BJ (cell line): Measurements from ENCODE around the gene CACHD1. TPM values are rescaled to one million over a fixed set of nuclear protein-coding genes. Genes with fewer than 3 reads are reported as not detected.

Experiments used
- CTCF ChIA-PET: fragments of 350-600 bp; formaldehyde crosslinking; extraction: SDS; loops from one replicate; lab custom pipeline; 2021; ENCODE audit warnings: antibody characterized with exemption, inconsistent platforms; lab: Yijun Ruan, JAX
- POLR2A ChIA-PET: fragments of 300-600 bp; sonication (Branson Sonifier 250); formaldehyde crosslinking; extraction: SDS; loops from one replicate; lab custom pipeline; 2021; ENCODE audit warnings: antibody characterized with exemption; lab: Charles Lee
- DNase-seq: peaks from one replicate; pipeline ENCODE4 v3.0.0-alpha.2; 2011; ENCODE audit warnings: low read depth
- H3K27me3 ChIP-seq: 2 replicates; pipeline ENCODE4 v1.6.0; 2011; ENCODE audit warnings: low read length; ENCODE audit not compliant: control insufficient read depth, insufficient read depth
- H3K36me3 ChIP-seq: 2 replicates; pipeline ENCODE4 v1.5.1; 2011; ENCODE audit warnings: low read length; ENCODE audit not compliant: control insufficient read depth, insufficient read depth
- H3K4me3 ChIP-seq: 2 replicates; pipeline ENCODE4 v1.5.1; 2011; ENCODE audit warnings: low read depth, mild to moderate bottlenecking, control low read depth, low read length
- polyA plus RNA-seq: library from polyadenylated mRNA; depleted of rRNA; stranded (reverse); fragments of >200 nt; gene quantifications from 2 replicates; pipeline ENCODE4 v1.2.3, GENCODE V29; 2011
- TF ChIP-seq, protein P1 (sequence below): IDR thresholded peaks from 2 replicates; pipeline ENCODE4 v1.5.1; 2011; ENCODE audit warnings: low read depth, mild to moderate bottlenecking, control low read depth, inconsistent platforms, low read length, moderate library complexity; ENCODE audit not compliant: insufficient read depth

The CACHD1 gene
- polyA plus RNA-seq, 1 experiment, result 3.0 TPM

DNA sequence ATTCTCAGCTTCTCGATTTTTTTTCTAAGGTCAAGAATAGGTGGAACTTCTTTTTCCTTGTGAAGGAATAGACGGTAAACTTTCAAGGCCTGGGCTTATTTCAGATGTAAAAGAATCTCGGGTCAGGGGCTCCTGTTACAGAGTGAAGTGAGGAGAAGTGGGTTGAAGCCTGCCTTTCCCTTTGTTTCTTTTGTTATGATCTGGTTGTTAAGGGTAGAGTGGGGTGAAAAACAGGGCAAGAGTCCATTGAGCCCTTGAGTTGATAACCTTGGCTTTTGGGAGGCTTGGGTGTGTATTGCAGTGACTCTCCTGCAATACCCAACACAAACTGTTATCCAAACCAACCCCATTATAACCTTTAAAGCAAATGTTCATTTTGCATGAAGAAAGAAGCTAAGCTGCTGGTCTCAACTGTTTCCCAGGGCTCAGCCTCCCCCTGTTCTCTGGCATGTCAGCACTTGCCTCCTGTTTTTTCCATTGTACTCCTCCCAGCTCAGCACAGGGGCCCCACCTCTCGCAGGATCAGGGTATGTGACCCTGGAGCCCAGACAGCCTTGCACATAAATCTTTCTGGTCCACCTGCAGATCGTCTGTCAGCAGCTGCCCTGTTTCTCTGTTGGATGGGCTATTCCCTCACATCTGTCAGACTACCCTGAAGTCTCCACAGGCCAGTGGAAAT lies 102.4 kb downstream of the CACHD1 start:
- ChIA-PET POLR2A (no interaction called here), CTCF (no interaction called here)
- TF ChIP-seq, protein P1, sequence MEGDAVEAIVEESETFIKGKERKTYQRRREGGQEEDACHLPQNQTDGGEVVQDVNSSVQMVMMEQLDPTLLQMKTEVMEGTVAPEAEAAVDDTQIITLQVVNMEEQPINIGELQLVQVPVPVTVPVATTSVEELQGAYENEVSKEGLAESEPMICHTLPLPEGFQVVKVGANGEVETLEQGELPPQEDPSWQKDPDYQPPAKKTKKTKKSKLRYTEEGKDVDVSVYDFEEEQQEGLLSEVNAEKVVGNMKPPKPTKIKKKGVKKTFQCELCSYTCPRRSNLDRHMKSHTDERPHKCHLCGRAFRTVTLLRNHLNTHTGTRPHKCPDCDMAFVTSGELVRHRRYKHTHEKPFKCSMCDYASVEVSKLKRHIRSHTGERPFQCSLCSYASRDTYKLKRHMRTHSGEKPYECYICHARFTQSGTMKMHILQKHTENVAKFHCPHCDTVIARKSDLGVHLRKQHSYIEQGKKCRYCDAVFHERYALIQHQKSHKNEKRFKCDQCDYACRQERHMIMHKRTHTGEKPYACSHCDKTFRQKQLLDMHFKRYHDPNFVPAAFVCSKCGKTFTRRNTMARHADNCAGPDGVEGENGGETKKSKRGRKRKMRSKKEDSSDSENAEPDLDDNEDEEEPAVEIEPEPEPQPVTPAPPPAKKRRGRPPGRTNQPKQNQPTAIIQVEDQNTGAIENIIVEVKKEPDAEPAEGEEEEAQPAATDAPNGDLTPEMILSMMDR, result no peak
- Histone ChIP-seq H3K36me3 (no peaks in the 10 kb centered on the region), H3K4me3 (no peak overlapping the region), H3K27me3 (no peaks in the 10 kb centered on the region)
- no peak for DNase-seq

DNA sequence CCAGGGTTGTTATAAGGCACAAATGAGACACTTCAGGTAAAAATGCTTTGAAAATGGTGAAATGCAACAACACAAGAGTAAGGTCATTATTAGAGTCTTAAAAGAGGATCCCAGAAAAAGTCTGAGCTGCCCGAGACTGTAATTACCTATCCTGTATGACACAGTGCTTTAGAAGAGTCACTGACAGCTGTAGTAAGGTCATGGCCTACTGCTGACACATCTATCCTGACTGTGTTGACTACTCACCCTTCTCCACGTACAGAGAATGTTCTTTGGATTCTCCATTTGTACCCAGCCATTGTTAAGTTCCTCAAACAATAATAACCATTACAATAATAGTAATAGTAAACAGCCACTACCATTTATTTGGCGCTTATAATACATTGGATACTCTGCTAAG lies 104.4 kb downstream of the CACHD1 start:
- POLR2A ChIA-PET, result no interaction called here
- CTCF ChIA-PET, result no interaction called here
- DNase-seq, result no peak

DNA sequence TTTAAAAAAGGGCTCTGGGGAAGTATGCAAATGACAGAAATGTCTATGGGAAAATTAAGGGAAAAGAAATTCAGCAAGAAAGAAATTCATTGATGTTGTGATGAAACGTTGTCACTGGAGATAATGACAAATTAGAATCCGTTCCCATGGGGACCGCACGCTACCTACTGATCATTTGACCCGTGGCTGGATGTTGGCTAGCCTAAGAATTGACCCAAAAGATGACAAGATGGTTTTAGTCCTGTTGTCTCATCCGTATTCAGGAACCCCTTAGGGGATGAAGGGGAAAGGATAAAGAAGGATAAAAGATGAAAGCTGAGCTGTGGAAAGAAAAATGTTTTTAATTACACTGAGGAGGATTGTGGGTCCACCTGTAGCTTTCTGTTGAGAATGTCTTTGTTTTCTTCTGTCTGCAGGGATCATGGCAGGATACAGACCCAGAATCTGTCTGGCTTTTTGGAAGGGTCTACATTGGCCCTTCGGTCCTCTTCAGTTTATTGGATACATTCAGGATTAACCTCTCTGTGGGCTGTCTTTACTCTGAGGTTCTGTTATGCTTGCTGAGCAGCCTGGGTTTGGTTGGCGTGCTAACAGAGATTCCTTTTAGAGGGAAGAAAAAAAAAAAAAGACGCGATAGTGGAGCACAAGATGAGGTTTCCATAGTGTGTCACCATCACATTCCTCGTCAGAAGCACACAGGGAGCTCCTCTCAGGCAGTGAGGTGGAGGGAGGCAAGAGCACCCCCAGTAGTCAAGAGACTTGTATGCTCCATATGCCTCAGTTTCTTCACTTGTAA lies 106.2 kb downstream of the CACHD1 start:
- POLR2A ChIA-PET, result no interaction called here
- H3K4me3 ChIP-seq, result no peak overlapping the region
- CTCF ChIA-PET, result no interaction called here
- no peaks in the 10 kb centered on the region for H3K36me3 ChIP-seq
- DNase-seq, result no peak
- TF ChIP-seq, protein P1, result no peak
- no peaks in the 10 kb centered on the region for H3K27me3 ChIP-seq

More for the DNA sequence above, 104.4 kb downstream of the CACHD1 start:
- TF ChIP-seq, protein P1, result no peak
- no peaks in the 10 kb centered on the region for H3K36me3 ChIP-seq
- no peak overlapping the region for H3K4me3 ChIP-seq
- no peaks in the 10 kb centered on the region for H3K27me3 ChIP-seq

DNA sequence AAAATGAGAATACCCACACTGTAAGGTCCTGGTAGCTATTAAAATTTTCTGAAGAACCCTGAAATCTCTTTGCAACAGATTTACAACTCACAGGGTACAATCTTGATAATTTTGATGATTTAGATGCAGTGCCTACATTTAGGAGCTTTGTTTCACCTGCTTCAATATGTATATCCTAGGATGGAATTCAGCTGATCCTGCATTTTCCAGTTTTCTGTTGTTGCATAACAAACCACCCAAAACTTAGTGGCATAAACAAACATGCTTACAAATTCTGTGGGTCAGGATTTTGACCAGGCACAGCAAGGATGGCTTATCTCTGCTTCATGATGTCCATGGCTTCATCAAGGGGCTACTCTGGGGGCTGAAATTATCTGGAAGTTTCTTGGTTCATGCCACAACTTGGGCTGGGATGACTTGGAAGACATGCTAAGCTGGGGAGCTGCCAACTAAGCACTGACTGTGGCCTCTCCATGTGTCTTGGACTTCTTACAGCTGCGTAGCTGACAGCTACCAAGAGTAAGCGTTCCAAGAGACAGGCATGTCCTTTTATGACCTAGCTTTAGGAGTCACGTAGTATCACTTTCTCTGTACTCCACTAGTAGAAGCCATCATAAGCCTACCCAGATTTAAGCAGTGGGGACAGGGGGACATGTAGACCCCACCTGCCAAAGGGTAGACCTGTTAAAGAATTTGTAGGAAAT lies 108.5 kb downstream of the CACHD1 start:
- ChIA-PET POLR2A (no interaction called here), CTCF (interaction anchor here (1.4 kb wide), 1 partner anchor 12 kb away, joined by 4 read pairs; no protein-coding TSS in a partner anchor)
- DNase-seq, result no peak
- Histone ChIP-seq H3K4me3 (no peak overlapping the region), H3K27me3 (no peaks in the 10 kb centered on the region), H3K36me3 (no peaks in the 10 kb centered on the region)
- TF ChIP-seq, protein P1, result no peak

DNA sequence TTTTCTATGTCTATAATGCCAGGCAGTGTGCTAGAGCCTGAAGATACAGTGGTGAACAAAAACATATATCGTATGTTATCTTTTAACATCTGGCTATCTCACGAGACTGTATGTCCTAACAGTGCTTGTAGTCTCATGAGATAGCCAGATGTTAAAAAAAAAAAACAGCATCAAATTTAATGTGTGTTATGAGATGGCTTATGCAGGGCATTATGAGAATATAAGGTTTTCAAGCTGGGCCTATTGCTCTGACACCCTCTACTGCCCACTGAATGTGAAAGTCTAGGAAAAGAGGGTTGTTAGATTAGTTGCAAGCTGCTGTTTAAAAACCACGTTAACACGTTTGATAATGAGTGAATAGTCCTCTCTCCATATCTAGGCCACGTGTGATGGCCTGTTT lies 109.8 kb downstream of the CACHD1 start:
- Histone ChIP-seq H3K36me3 (no peaks in the 10 kb centered on the region), H3K4me3 (no peak overlapping the region), H3K27me3 (no peaks in the 10 kb centered on the region)
- ChIA-PET CTCF (interaction anchor here (0.7 kb wide), 1 partner anchor 188 kb away, joined by 3 read pairs; no protein-coding TSS in a partner anchor), POLR2A (no interaction called here)
- TF ChIP-seq, protein P1, result no peak
- no peak for DNase-seq
